GM23248 (cell line): ENCODE measurements around the gene WNK2. TPM values are rescaled to one million over a fixed set of nuclear protein-coding genes. Genes with fewer than 3 reads are reported as not detected.

Source experiments
- DNase-seq: peaks from one replicate; pipeline ENCODE4 v3.0.0-alpha.2; 2015
- H2AFZ ChIP-seq: fragments of 200-600 bp; sonication (generic); 2 replicates; pipeline ENCODE4 v1.6.1; 2016; ENCODE audit warnings: antibody characterized with exemption
- H3F3A ChIP-seq: fragments of 200-600 bp; sonication (generic); 2 replicates; pipeline ENCODE4 v1.6.1; 2016; ENCODE audit warnings: mild to moderate bottlenecking, antibody characterized with exemption, mixed run types; ENCODE audit not compliant: insufficient read depth
- H3K27ac ChIP-seq: fragments of 200-600 bp; sonication (generic); 2 replicates; pipeline ENCODE4 v1.5.1; 2016; ENCODE audit warnings: mild to moderate bottlenecking
- H3K27me3 ChIP-seq: fragments of 200-600 bp; sonication (generic); replicated peaks from 2 replicates; pipeline ENCODE4 v1.6.1; 2016; ENCODE audit warnings: mild to moderate bottlenecking; ENCODE audit not compliant: insufficient read depth
- H3K36me3 ChIP-seq: fragments of 200-600 bp; sonication (generic); 2 replicates; pipeline ENCODE4 v1.6.1; 2016; ENCODE audit warnings: low read depth, mild to moderate bottlenecking
- H3K4me1 ChIP-seq: fragments of 200-600 bp; sonication (generic); 2 replicates; pipeline ENCODE4 v1.6.1; 2016; ENCODE audit warnings: mild to moderate bottlenecking; ENCODE audit not compliant: insufficient read depth
- H3K4me2 ChIP-seq: fragments of 200-600 bp; sonication (generic); one replicate; pipeline ENCODE4 v1.6.1; 2016; ENCODE audit warnings: mild to moderate bottlenecking; ENCODE audit not compliant: unreplicated experiment
- H3K4me3 ChIP-seq: fragments of 200-600 bp; sonication (generic); 2 replicates; pipeline ENCODE4 v1.5.1; 2016; ENCODE audit warnings: mild to moderate bottlenecking
- H3K79me2 ChIP-seq: fragments of 200-600 bp; sonication (generic); 2 replicates; pipeline ENCODE4 v1.6.1; 2016; ENCODE audit warnings: mild to moderate bottlenecking; ENCODE audit not compliant: insufficient read depth
- H3K9ac ChIP-seq: fragments of 200-600 bp; sonication (generic); 2 replicates; pipeline ENCODE4 v1.6.1; 2016; ENCODE audit warnings: mild to moderate bottlenecking
- H3K9me2 ChIP-seq: fragments of 200-600 bp; sonication (generic); 2 replicates; pipeline ENCODE4 v1.6.1; 2016; ENCODE audit warnings: mixed run types, mild to moderate bottlenecking, moderate library complexity; ENCODE audit not compliant: insufficient read depth
- H3K9me3 ChIP-seq: fragments of 200-600 bp; sonication (generic); one replicate; pipeline ENCODE4 v1.6.1; 2017; ENCODE audit warnings: low read depth
- H4K20me1 ChIP-seq: fragments of 200-600 bp; sonication (generic); 2 replicates; pipeline ENCODE4 v1.6.0; 2016; ENCODE audit not compliant: insufficient read depth
- EZH2 ChIP-seq: fragments of 200-600 bp; sonication (generic); IDR thresholded peaks from 2 replicates; pipeline ENCODE4 v1.6.1; 2018; ENCODE audit warnings: antibody characterized with exemption, mild to moderate bottlenecking; ENCODE audit not compliant: insufficient read depth, poor library complexity, severe bottlenecking
- EZH2phosphoT487 ChIP-seq: fragments of 200-600 bp; sonication (generic); IDR thresholded peaks from 2 replicates; pipeline ENCODE4 v1.6.1; 2018; ENCODE audit warnings: antibody characterized with exemption, moderate library complexity, mild to moderate bottlenecking, low read depth; ENCODE audit not compliant: insufficient read depth
- WGBS, 2 experiments: methylation state at CpG; one replicate each; pipeline ENCODE4 v1.1.6; 2015 to 2017; ENCODE audit warnings: low lambda C conversion rate in 2 of 2, low coverage in 1 of 2; ENCODE audit errors: missing lambda C conversion rate in 2 of 2; 5-methylcytosine and 5-hydroxymethylcytosine counted together
- in situ Hi-C: fragments of 300-500 bp; cut with MboI; formaldehyde crosslinking; loops from 2 replicates; pipeline ENCODE4 v1.15.0; 2020
- polyA plus RNA-seq: library from polyadenylated mRNA; unstranded; fragments of >200 nt; fragmentation: Nextera tagmentation; extraction: Ambion mirVana; gene quantifications from 2 replicates; pipeline ENCODE4 v1.2.1, GENCODE V29; 2016
- total RNA-seq: library from RNA; depleted of rRNA; stranded (reverse); fragments of >200 nt; shearing (Covaris generic); gene quantifications from 2 replicates; pipeline ENCODE4 v1.2.3, GENCODE V29; 2014

Gene WNK2
- total and polyA plus RNA-seq, 2 experiments from 2014 or later: not detected

DNA sequence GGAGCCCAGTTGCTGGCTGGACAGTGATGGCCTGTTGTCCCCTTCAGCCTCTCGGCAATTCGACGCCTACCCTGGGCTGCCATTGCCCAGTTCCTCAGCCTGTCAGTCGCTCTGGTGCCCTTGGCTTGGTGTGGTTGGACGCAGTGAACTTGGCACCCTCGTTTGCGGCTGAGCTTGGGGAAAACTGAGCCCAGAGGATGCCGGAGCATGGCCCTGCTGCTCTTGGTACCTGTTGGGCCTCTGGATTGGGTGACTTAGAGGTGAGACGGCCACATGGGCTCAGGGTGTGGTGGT is 16.5 kb downstream of the WNK2 start:
- H3K4me1 ChIP-seq: no peaks in the 10 kb centered on the region
- H3K36me3 ChIP-seq: no peaks in the 10 kb centered on the region
- no peaks in the 10 kb centered on the region for H4K20me1 ChIP-seq
- no peak overlapping the region for H2AFZ ChIP-seq
- 55 to 64% methylated on average over 9 of the region's 9 CpGs for WGBS, 2 experiments
- H3K9ac ChIP-seq: no peak overlapping the region
- no peaks in the 10 kb centered on the region for H3F3A ChIP-seq
- H3K9me2 ChIP-seq: no peaks in the 10 kb centered on the region
- in situ Hi-C loops: no loop called here
- no peaks in the 10 kb centered on the region for H3K9me3 ChIP-seq
- H3K4me2 ChIP-seq: no peak overlapping the region
- TF ChIP-seq EZH2phosphoT487 (no peak), EZH2 (no peak)
- H3K4me3 ChIP-seq: no peak overlapping the region
- no peak for DNase-seq
- H3K27ac ChIP-seq: no peak overlapping the region
- H3K27me3 ChIP-seq: no peaks in the 10 kb centered on the region
- H3K79me2 ChIP-seq: no peaks in the 10 kb centered on the region

DNA sequence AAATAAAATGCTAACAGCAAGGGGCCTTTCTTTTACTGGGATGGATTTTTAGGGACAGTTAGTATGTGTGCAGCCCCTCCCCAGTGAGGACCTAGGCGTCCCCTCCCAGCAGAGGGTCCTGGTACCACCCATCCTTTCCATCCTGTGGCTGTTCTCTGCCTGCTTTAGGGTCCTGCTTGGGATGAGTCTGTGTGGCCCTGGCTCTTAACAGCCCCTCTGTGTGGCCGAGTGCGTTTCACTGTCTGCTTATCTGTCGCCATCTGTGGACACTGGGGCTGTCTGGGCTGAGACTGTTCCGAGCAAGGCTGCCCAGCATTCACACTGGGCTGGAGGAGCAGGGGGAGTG is 17.0 kb downstream of the WNK2 start:
- no peak overlapping the region for H3K27ac ChIP-seq

DNA sequence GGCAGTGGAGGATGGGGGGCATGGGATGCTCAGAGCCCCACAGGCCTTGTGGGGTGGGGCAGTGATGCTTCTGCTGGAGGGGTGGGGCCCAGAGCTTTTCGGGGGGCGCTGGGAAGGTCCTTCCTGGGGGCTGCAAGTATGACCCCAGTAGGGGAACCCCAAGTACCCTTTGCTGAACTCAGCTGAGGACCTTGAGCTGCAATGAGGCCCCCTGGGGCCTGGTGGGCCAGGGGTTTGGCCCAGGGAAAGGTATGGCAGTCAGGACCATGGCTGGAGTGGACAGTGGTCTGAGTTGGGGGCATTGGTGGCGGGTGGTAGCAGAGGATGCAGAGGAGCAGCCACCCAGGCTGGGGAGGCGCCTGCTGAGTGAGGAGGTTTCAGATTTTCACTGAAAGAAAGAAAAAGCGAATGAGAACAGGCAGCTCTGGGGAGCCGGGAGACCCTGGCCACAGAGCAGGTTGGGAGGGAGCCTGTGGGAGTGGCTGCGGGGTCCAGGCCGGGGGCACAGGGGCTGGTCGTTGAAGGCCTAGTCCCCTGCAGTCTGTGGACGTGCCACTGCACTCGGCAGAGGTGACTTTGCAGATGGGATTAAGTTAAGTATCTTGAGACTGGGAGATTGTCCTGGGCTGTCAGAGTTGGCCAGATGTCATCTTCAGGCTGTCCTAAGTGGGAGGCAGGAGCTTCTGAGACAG is 19.2 kb downstream of the WNK2 start:
- H3K9me2 ChIP-seq: no peaks in the 10 kb centered on the region
- H3K27ac ChIP-seq: no peak overlapping the region
- peaks cover 3% of the 10 kb centered on the region; the same call in 1 of the 2 replicates for H3F3A ChIP-seq
- no peak overlapping the region for H3K4me3 ChIP-seq
- H3K4me1 ChIP-seq: peaks cover 10% of the 10 kb centered on the region; the same call in 1 of the 2 replicates
- no peak overlapping the region for H3K4me2 ChIP-seq
- TF ChIP-seq EZH2phosphoT487: no peak
- no peak for TF ChIP-seq EZH2
- in situ Hi-C loops: no loop called here
- no peak for DNase-seq
- H3K79me2 ChIP-seq: no peaks in the 10 kb centered on the region
- whole genome bisulfite sequencing, 2 experiments: 46 to 57% methylated on average over 11 of the region's 11 CpGs
- H3K27me3 ChIP-seq: no peaks in the 10 kb centered on the region
- H2AFZ ChIP-seq: no peak overlapping the region
- H3K9ac ChIP-seq: no peak overlapping the region
- no peaks in the 10 kb centered on the region for H3K36me3 ChIP-seq
- H4K20me1 ChIP-seq: no peaks in the 10 kb centered on the region
- no peaks in the 10 kb centered on the region for H3K9me3 ChIP-seq

More for the DNA sequence above, 17.0 kb downstream of the WNK2 start:
- H3K36me3 ChIP-seq: no peaks in the 10 kb centered on the region
- H2AFZ ChIP-seq: no peak overlapping the region
- H3K4me3 ChIP-seq: no peak overlapping the region
- DNase-seq: no peak
- H3K79me2 ChIP-seq: no peaks in the 10 kb centered on the region
- TF ChIP-seq EZH2phosphoT487 (no peak), EZH2 (no peak)
- no peaks in the 10 kb centered on the region for H3K27me3 ChIP-seq
- no peak overlapping the region for H3K9ac ChIP-seq
- no peak overlapping the region for H3K4me2 ChIP-seq
- H3K9me3 ChIP-seq: no peaks in the 10 kb centered on the region
- no peaks in the 10 kb centered on the region for H3K9me2 ChIP-seq
- no peaks in the 10 kb centered on the region for H3F3A ChIP-seq
- 72 to 74% methylated on average over 5 of the region's 5 CpGs for WGBS, 2 experiments
- in situ Hi-C loops: no loop called here
- no peaks in the 10 kb centered on the region for H4K20me1 ChIP-seq
- no peaks in the 10 kb centered on the region for H3K4me1 ChIP-seq

DNA sequence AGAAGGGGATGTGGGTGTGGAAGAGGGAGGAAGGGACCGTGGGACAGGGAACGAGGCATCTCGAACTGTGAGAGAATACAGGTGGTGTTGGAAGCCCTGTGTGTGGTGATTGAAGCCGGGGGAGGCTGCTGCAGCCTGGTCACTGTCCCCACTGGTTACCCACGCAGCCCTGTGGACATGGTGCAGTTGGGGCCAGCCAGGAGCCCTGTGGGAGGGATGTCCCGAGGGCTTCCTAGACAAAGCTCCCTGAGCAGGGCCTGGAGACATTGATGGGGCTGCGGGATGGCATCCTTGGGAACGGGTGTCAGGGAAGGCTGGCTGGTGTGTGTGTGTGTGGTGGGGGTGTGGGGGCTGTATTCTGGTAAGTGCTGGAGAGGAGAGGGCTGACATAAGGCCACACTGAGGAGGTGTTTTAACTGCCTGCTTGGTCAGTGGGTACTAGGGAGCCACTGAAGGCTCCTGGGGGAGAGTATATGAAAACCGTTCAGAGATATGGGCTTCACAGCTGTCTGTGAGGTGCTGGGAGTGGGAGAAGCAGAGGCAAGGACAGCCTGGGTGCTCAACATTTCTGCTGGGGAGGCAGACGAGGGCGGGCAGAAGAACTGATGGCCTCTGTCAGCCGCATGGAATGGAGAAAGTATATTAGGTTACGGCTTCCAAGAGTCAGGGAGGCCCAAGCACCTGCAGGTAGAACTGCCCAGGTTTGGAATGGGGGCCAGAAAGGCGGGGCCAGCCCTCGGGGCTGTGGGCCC is 20.0 kb downstream of the WNK2 start:
- no peak overlapping the region for H2AFZ ChIP-seq
- H3K79me2 ChIP-seq: no peaks in the 10 kb centered on the region
- no peak overlapping the region for H3K4me2 ChIP-seq
- no peaks in the 10 kb centered on the region for H3K9me2 ChIP-seq
- H4K20me1 ChIP-seq: no peaks in the 10 kb centered on the region
- H3K27ac ChIP-seq: no peak overlapping the region
- no peak overlapping the region for H3K9ac ChIP-seq
- H3K27me3 ChIP-seq: no peaks in the 10 kb centered on the region
- no peaks in the 10 kb centered on the region for H3K9me3 ChIP-seq
- TF ChIP-seq EZH2phosphoT487 (no peak), EZH2 (no peak)
- DNase-seq: no peak
- H3K4me3 ChIP-seq: no peak overlapping the region
- H3K4me1 ChIP-seq: peaks cover 10% of the 10 kb centered on the region; the same call in 1 of the 2 replicates
- no peaks in the 10 kb centered on the region for H3K36me3 ChIP-seq
- in situ Hi-C loops: no loop called here
- H3F3A ChIP-seq: peaks cover 11% of the 10 kb centered on the region; the same call in 1 of the 2 replicates
- 62 to 65% methylated on average over 15 of the region's 15 CpGs for WGBS, 2 experiments
